NOMO-1 treated with dmso at 0.1 percent for 144 hours (cell line): ENCODE results near the gene WASF2.
A peak's percentile ranks its signal among the peaks of the same experiment; 100 is the strongest.
"Not testable (repeated sequence)": the region's sequence is repeated elsewhere in the genome, so short reads cannot be mapped to it uniquely, and the experiment has no call there.

ENCODE experiments used
- DNase-seq: peaks from one replicate; lab custom pipeline; 2025; ENCODE audit not compliant: unreplicated experiment; lab: John Stamatoyannopoulos, UW

The WASF2 gene

GRCh38 chr1:27489973-27490741, at the start of gene WASF2:
Gene WASF2 (minus strand): TSS chr1:27490167. CDS start chr1:27428890, 61,277 bp downstream.
- DNase-seq: peak; percentile 91

- DNase-seq: no peak
These were observed 48.8 kb upstream of the WASF2 start for GRCh38 chr1:27538793-27539192.

GRCh38 chr1:27538305-27538676, 48.3 kb upstream of the WASF2 start:
- not testable (repeated sequence) for DNase-seq

GRCh38 chr1:27536767-27537166, 46.8 kb upstream of the WASF2 start:
- DNase-seq: no peak

- no peak for DNase-seq
These were observed 46.2 kb upstream of the WASF2 start for GRCh38 chr1:27536010-27536757.

GRCh38 chr1:27535386-27535785, 45.4 kb upstream of the WASF2 start:
- no peak for DNase-seq

GRCh38 chr1:27531959-27532685, 42.2 kb upstream of the WASF2 start:
- no peak for DNase-seq

- no peak for DNase-seq
These were observed 40.2 kb upstream of the WASF2 start for GRCh38 chr1:27530192-27530591.

GRCh38 chr1:27529704-27530018, 39.7 kb upstream of the WASF2 start:
- no peak for DNase-seq

GRCh38 chr1:27528818-27529703, 39.1 kb upstream of the WASF2 start:
- no peak for DNase-seq

GRCh38 chr1:27527890-27528817, 38.2 kb upstream of the WASF2 start:
- no peak for DNase-seq

GRCh38 chr1:27527223-27527889, 37.4 kb upstream of the WASF2 start:
- no peak for DNase-seq

GRCh38 chr1:27526569-27527222, 36.7 kb upstream of the WASF2 start:
- no peak for DNase-seq

GRCh38 chr1:27525296-27526272, 35.6 kb upstream of the WASF2 start:
- DNase-seq: peak; percentile 96

GRCh38 chr1:27523337-27524020, 33.5 kb upstream of the WASF2 start:
- no peak for DNase-seq

- DNase-seq: no peak
These were observed 32.7 kb upstream of the WASF2 start for GRCh38 chr1:27522432-27523336.
